Measurements from ENCODE around the gene KAT8. TPM values are rescaled to one million over a fixed set of nuclear protein-coding genes. Genes with fewer than 3 reads are reported as not detected.

The KAT8 gene
- total and polyA plus RNA-seq, 2 experiments from 2014 or later: 63.0 to 112 TPM

- Histone ChIP-seq H3K36me3 (peaks cover 21% of the 10 kb centered on the region), H3K4me1 (ENCODE audit: low read depth) (no peaks in the 10 kb centered on the region), H3K4me3 (no peak overlapping the region), H3K9me3 (ENCODE audit: low read depth) (no peaks in the 10 kb centered on the region), H3K27me3 (no peaks in the 10 kb centered on the region), H3K27ac (no peak overlapping the region)
- no peak for TF ChIP-seq CTCF (IDR thresholded peaks at IDR 0.05; ENCODE audit: low read depth, low read length)
- no peak for DNase-seq (ENCODE audit: low read depth in 1 of 2, low spot score in 1 of 2)
Measured at GRCh38 chr16:31082368-31083045, 35.0 kb upstream of the KAT8 start.

DNA sequence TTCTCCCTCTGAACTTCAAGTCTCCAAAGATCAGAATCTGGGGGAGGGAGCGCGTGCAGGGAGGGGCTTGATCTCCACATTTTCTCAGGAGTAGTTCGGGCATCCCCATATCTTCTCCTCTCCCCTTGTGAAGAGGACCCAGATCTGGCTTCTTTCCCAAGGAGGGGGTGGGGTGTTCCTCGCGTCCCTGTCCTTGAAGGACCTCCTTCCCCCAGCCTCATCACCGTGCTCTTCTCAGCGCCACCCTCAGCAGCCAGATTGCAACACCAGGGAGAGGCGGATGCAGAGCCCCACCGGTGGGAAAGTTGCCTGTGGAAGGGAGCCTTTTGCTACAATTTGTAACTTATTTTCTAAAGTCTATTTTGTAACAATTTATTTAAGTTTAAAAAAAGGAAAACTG, 34.4 kb upstream of the KAT8 start:
- no peak overlapping the region for H3K27ac ChIP-seq
- no peak for DNase-seq (ENCODE audit: low read depth in 1 of 2, low spot score in 1 of 2)
- H3K4me3 ChIP-seq: no peak overlapping the region
- peaks cover 15% of the 10 kb centered on the region for H3K36me3 ChIP-seq
- no peaks in the 10 kb centered on the region for H3K27me3 ChIP-seq
- H3K9me3 ChIP-seq (ENCODE audit: low read depth): no peaks in the 10 kb centered on the region
- no peak for TF ChIP-seq CTCF (IDR thresholded peaks at IDR 0.05; ENCODE audit: low read depth, low read length)
- H3K4me1 ChIP-seq (ENCODE audit: low read depth): no peaks in the 10 kb centered on the region

GRCh38 chr16:31083556-31083955, 33.9 kb upstream of the KAT8 start:
- Histone ChIP-seq H3K27me3 (no peaks in the 10 kb centered on the region), H3K36me3 (peaks cover 13% of the 10 kb centered on the region), H3K9me3 (ENCODE audit: low read depth) (no peaks in the 10 kb centered on the region), H3K27ac (no peak overlapping the region), H3K4me1 (ENCODE audit: low read depth) (no peaks in the 10 kb centered on the region), H3K4me3 (no peak overlapping the region)
- DNase-seq (ENCODE audit: low read depth in 1 of 2, low spot score in 1 of 2): no peak
- no peak for TF ChIP-seq CTCF (IDR thresholded peaks at IDR 0.05; ENCODE audit: low read depth, low read length)

DNA sequence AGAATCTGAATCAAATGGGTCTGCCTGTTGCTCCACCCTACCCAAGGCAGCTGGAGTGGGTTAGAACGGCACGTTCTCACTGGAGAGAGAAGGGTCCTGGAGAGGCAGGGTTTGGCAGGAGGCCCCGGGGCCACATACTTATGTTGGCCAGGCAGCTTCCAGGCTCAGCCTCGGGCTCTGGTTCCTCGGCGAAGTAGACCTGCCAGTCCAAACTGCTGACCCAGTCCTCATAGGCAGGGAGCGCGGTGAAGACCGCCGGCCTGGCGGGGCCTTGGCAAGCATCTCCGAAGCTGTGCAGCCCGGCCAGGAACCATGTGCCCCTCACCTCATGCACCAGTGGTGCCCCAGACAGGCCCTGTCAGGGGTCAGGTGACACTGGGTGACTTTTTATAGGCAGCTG, 33.5 kb upstream of the KAT8 start:
- Histone ChIP-seq H3K4me3 (no peak overlapping the region), H3K36me3 (peaks cover 9% of the 10 kb centered on the region), H3K27me3 (no peaks in the 10 kb centered on the region), H3K4me1 (ENCODE audit: low read depth) (no peaks in the 10 kb centered on the region), H3K9me3 (ENCODE audit: low read depth) (no peaks in the 10 kb centered on the region), H3K27ac (no peak overlapping the region)
- no peak for DNase-seq (ENCODE audit: low read depth in 1 of 2, low spot score in 1 of 2)
- no peak for TF ChIP-seq CTCF (IDR thresholded peaks at IDR 0.05; ENCODE audit: low read depth, low read length)

- Histone ChIP-seq H3K27me3 (no peaks in the 10 kb centered on the region), H3K4me1 (ENCODE audit: low read depth) (no peaks in the 10 kb centered on the region), H3K4me3 (no peak overlapping the region), H3K36me3 (peaks cover 6% of the 10 kb centered on the region), H3K9me3 (ENCODE audit: low read depth) (no peaks in the 10 kb centered on the region), H3K27ac (no peak overlapping the region)
- DNase-seq (ENCODE audit: low read depth in 1 of 2, low spot score in 1 of 2): no peak
- TF ChIP-seq CTCF (IDR thresholded peaks at IDR 0.05; ENCODE audit: low read depth, low read length): no peak
Measured at GRCh38 chr16:31084584-31085302, 32.7 kb upstream of the KAT8 start.
